NCI-H82 treated with DMSO at 0.1 percent for 48 hours (cell line): ENCODE results near the gene SURF4.

ENCODE experiments used
- DNase-seq: peaks from one replicate; lab custom pipeline; 2025; ENCODE audit not compliant: unreplicated experiment; lab: John Stamatoyannopoulos, UW

Gene SURF4

GRCh38 chr9:133375724-133376654 is at the start of gene SURF4, which contains the start of gene STKLD1:
SURF4 (minus strand) TSS chr9:133376060; CDS start chr9:133375969, 91 bp downstream.
STKLD1 (plus strand) TSS chr9:133376366; CDS start chr9:133376474, 108 bp downstream.
- DNase-seq = peak; percentile 80

- no peak for DNase-seq
Observed at GRCh38 chr9:133425049-133425632, 49.3 kb upstream of the SURF4 start.

GRCh38 chr9:133424187-133424586 is 48.3 kb upstream of the SURF4 start:
- no peak for DNase-seq

GRCh38 chr9:133423216-133423615 is 47.4 kb upstream of the SURF4 start:
- DNase-seq = no peak

GRCh38 chr9:133421615-133422542 is 46.0 kb upstream of the SURF4 start, which contains the start of gene ADAMTS13:
ADAMTS13 (plus strand) TSS chr9:133422367; CDS start chr9:133422444, 77 bp downstream.
- no peak for DNase-seq

GRCh38 chr9:133420392-133420827 is 44.5 kb upstream of the SURF4 start:
- no peak for DNase-seq

- no peak for DNase-seq
Observed at GRCh38 chr9:133419005-133419404, 43.1 kb upstream of the SURF4 start.

- peak; percentile 84 for DNase-seq
Observed at GRCh38 chr9:133417541-133418461, 41.9 kb upstream of the SURF4 start, which contains the start of gene REXO4. REXO4 (minus strand) TSS chr9:133418010; CDS start chr9:133417844, 166 bp downstream.

- DNase-seq = no peak
Observed at GRCh38 chr9:133415170-133415569, 39.3 kb upstream of the SURF4 start.

- no peak for DNase-seq
Observed at GRCh38 chr9:133408042-133408441, 32.2 kb upstream of the SURF4 start.

GRCh38 chr9:133406480-133407307 is 30.8 kb upstream of the SURF4 start:
- DNase-seq = peak; percentile 44

- DNase-seq = no peak
Observed at GRCh38 chr9:133405508-133406438, 29.9 kb upstream of the SURF4 start.

- DNase-seq = no peak
Observed at GRCh38 chr9:133404454-133405002, 28.7 kb upstream of the SURF4 start.

GRCh38 chr9:133403766-133404453 is 28.1 kb upstream of the SURF4 start:
- DNase-seq = no peak

- DNase-seq = no peak
Observed at GRCh38 chr9:133402689-133403088, 26.8 kb upstream of the SURF4 start.

GRCh38 chr9:133401588-133401987 is 25.7 kb upstream of the SURF4 start:
- no peak for DNase-seq

GRCh38 chr9:133400292-133400691 is 24.4 kb upstream of the SURF4 start:
- no peak for DNase-seq
